HG03520 (cell line): ENCODE measurements around the gene HMGB4.

Experiments used
- ATAC-seq: cut with Tn5 transposase; IDR thresholded peaks from one replicate; pipeline ENCODE4 v1.9.1; 2021; ENCODE audit warnings: mild to moderate bottlenecking, moderate library complexity; ENCODE audit not compliant: unreplicated experiment

The HMGB4 gene

DNA sequence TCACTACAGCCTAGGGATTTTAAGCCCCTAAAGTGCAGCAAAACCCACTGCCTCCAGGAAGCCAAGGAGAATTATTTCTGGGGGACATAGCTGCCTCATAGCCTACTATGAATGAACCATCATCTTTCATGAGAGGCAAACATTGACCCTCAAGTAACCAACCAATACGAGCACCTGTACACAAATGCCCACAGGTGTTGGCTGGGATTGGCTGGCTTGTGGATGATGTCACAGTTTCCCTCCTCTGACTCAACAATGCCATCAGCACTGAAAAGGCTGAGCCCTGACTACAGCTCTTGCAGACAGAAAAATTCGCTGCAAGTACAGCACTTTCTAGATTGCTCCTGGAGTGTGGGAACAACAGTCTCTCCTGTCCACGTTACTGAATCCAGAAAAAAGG, at the start of gene HMGB4:
Gene HMGB4 (plus strand): TSS at position 301 of the 400 bp plus-strand sequence. CDS start 113 bp downstream, outside the sequence.
- no peak for ATAC-seq

GRCh38 chr1:33814166-33814565, 49.7 kb upstream of the HMGB4 start:
- no peak for ATAC-seq

DNA sequence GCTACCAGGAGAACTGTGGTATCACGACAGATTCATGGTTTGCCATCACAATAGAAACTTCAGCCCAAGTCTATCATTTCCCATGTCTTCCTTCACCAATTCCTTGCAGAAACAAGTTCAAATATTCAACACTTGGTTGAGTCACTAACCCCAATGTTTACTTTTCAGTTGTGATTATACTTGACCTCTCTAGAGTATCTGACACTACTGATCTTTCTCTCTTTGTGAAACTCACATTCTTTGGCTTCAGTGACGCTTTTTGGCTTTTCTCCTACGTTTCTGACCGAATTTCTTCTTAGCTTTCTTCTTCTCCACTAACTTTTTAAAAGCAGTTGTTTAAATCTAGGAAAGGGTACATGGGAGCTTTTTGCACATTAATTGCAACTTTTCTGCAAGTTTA, 48.8 kb upstream of the HMGB4 start:
- no peak for ATAC-seq

GRCh38 chr1:33818071-33818470, 45.8 kb upstream of the HMGB4 start:
- no peak for ATAC-seq

DNA sequence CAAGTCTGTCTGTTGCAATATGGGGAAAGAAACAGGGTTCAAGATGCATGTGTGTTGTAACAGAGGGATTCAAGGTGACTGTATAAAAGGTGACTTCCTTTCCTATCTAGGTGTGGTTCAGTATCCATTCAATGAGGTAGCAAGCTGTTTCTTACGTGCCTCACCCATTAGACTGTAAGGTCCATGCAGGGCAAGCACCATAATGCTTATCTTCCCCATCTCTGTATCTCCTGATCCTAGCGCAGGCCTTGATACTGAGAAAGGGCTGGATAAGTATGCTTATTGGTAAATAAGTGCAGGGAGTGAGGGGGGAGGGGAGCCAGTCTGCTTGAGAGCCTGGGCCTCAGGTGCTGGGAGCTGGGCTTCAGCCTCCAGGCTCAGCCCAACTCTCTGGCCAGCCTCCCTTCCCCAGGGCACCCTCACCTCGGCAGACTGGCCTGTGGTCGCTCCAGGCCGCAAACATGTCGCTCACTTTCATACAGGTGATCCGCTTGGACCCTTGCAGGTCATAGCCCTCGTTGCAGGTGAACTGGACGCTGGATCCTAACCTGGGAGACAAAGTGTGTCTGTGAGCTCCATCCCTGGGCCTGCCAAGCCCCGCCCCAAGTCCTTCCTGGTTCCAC, 44.5 kb upstream of the HMGB4 start:
- no peak for ATAC-seq

DNA sequence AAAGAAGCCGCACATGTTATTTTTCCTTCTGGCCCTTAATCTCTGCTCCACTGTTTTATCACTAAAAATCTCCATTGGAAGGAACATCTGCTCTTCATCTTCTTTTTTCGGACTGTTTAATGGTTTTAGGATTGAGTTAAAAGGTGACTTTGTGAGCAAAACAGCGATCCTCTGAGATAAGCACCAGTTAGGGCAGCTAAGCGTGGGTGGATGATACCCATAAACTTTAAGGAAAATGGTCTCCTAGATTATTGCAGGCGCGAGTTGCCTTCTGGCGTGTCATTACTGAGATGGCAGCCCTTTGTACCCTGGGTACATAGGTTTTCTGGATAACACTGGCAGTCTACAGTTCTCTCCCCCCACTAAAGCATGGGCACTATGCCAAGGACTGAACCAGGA, 44.0 kb upstream of the HMGB4 start:
- no peak for ATAC-seq

- ATAC-seq = no peak
These were observed 43.1 kb upstream of the HMGB4 start for GRCh38 chr1:33820804-33821203.

DNA sequence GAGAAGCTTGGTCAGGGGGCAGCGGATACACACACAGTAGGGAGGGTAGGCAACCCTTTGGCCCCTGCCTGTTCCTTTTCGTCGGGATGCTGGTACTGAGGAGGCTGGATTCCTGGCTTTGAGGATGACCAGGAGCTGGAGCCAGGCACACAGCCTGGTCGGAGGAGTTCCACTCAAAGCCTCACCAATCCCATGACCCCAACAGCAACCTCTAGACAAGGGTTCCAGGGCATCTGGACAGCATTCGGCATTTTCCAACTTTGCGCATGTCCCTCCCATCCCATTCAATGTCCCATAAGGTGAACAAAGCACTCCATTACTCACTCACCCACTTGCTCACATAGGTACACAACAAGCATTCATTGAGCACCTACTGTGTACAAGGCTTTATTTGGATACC, 42.6 kb upstream of the HMGB4 start:
- no peak for ATAC-seq

DNA sequence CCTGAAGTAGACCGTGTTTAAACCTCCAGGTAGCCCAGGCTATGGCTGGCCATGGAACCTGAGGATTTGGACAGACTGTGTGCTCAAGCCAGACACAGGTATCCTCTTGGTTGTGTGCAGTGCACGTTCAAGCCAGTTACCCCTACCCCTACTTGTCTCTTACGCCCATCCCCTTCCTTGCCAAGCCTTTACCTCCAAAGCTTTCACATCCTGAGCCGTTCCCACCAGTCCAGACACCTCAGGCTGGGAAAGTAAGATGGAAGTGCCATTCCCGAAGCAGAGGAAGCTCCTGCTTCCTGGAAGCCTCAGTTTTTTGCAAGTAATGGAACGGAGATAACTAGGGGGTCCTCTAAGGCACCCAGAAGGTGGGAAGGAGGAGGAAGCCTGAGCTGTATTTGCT, 41.5 kb upstream of the HMGB4 start:
- ATAC-seq = no peak

DNA sequence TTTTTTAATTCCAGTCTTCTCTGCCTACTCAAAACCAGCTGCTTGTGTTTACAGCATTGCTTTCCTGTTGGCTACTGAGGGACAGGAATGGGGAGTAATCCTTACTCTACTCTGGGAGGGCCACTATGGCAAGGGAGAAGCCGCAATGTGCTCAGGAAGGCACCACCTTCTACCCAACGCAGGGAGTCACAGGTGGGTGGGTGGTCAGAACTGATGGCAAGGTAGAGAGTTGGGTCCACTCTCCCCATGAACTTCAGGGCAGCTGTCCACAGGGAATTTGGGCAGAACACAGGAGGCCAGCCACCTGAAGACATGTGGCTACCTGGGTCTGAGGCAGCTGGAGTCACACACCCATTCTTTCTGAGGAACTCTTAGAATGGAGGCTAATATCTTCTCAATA, 40.5 kb upstream of the HMGB4 start:
- ATAC-seq = no peak

DNA sequence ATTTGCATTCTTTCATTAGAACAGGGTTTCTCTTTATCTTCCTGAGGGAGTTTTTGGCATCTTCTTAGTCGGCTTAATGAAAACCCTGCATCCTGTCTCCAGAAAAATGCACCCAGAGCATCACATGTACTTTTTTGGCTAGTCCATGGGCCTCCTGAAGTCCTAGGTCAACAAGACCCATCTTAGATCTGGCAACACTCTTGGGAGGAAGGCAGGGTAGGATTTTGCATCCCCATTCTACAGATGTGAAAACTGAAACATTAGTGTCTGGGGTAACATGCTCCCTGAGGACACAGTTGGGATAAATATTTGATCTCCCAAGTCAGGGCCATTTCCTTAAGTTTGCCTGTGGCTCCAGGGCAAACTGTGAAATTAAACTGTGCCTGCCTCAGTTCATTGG, 40.0 kb upstream of the HMGB4 start:
- no peak for ATAC-seq

- ATAC-seq = no peak
These were observed 39.6 kb upstream of the HMGB4 start for GRCh38 chr1:33824321-33824720.

- ATAC-seq = no peak
These were observed 38.9 kb upstream of the HMGB4 start for GRCh38 chr1:33824971-33825370.

- ATAC-seq = no peak
These were observed 38.4 kb upstream of the HMGB4 start for GRCh38 chr1:33825506-33825905.

- ATAC-seq = no peak
These were observed 37.6 kb upstream of the HMGB4 start for GRCh38 chr1:33826311-33826710.

DNA sequence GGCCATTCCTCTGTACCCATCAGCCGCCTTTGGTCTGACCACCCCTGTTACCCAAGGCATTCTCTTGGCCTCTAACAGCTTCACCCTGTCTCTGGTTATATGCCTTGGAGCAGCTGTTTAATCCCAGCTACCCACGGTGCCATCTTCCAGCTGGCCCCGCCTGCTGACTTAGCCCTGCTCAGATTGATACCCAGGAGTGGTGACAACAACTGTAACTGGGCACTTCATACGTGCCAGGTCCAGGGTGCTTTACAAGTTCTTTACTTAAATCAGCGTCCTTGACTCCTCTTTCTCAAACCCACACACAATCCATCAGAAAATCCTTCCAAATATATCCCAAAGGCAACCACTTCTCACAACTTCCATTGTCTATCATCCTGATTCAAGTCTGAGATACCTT, 37.2 kb upstream of the HMGB4 start:
- ATAC-seq = no peak

GRCh38 chr1:33828059-33828458, 35.8 kb upstream of the HMGB4 start:
- ATAC-seq = no peak

- ATAC-seq = no peak
These were observed 35.2 kb upstream of the HMGB4 start for GRCh38 chr1:33828654-33829053.

DNA sequence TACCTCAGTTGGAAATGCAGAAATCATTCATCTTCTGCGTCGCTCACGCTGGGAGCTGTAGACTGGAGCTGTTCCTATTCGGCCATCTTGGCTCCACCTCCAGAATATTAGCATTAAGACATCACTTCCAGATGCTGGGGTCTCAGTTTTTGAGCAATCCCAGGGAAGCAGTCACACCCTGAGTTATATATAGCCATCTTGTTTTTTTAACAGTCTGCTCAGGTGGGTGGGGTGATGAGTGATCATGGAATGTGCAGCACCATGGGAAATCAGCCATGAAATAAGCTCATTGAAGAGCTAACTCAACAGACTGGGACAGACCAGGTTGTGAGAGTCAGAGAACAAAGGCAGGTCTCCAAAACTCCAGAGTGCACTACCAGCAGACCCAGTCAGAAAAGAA, 27.0 kb upstream of the HMGB4 start:
- no peak for ATAC-seq

DNA sequence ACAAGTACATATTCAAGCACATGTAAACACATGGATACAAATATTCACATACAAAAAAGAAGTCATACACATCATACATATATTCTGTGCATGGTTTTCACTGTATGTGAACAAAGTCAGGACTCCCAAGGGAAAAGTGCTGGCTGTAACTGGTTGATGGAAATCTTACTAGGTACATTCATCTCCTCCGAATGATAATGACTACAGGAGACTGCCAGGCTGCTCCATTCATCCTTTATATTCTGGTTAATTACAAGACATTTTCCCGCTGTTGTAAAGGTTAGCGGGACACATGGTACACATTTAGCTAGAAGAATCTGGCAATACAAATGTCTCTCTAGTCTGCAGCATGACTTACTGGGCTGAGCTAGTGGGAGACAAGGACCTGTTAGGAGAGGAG, 26.2 kb upstream of the HMGB4 start:
- ATAC-seq = no peak

- no peak for ATAC-seq
These were observed 22.4 kb upstream of the HMGB4 start for GRCh38 chr1:33841494-33841893.

DNA sequence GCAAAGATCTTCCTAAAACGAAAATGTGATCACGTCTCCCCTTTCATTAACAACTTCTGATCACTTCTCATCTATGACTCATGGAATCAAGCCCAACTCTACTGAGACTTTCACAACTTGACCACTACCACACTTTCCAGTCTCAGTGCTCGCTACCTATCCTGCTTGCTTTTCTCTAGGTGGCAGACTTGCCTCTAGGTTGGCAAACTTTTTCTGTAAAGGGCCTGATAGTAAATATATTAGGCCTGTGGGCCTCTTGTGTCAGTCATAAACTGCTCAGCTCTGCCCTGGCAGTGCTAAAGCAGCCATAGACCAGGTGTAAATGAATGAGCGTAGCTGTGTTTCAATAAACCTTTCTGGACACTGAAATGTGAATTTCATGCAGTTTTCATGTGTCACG, 21.5 kb upstream of the HMGB4 start:
- no peak for ATAC-seq

GRCh38 chr1:33844166-33844565, 19.7 kb upstream of the HMGB4 start:
- ATAC-seq = no peak
